GM03348 (cell line): ENCODE results near the gene HK2.
"Not testable (repeated sequence)": the region's sequence is repeated elsewhere in the genome, so short reads cannot be mapped to it uniquely, and the experiment has no call there.

Experiments
- DNase-seq: peaks from one replicate; pipeline ENCODE4 v3.0.0; 2012; ENCODE audit warnings: low spot score

The HK2 gene

DNA sequence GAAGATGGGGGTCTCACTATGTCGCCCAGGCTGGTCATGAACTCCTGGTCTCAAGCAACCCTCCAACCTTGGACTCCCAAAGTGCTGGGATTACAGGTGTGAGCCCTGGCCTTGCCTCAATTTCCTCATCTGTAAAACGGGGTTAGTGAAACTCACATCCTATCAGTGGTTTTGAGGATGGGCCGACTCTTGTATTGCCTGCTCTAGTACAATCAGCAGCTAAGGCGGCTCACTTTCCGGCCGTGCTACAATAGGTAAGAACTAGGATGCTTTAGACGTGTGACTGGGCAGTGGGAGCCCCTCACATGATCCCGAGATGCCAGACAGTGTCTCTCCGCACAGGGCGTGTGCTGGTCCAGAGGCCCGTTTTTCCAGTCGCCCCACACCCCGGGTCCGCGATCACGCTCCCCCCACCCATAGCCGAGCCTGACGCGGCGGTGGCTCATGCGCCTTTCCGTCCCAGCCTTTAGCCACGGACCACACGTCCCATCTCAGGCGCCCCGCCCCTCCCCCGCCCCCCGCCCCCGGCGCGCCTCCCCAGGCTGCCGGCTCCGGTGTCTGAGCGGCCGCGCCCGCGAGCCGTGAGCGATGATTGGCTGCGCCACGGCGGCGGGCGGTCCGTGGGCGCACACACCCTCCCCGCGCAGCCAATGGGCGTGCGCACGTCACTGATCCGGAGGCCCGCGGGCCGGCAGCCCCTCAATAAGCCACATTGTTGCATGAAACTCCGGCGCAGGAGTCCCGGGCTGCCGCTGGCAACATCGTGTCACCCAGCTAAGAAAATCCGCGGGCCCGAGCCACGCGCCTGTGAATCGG is at the start of gene HK2:
Gene HK2 (plus strand): TSS at position 710 of the 816 bp plus-strand sequence. CDS start 454 bp downstream, outside the sequence.
- DNase-seq, result peak; percentile 100

DNA sequence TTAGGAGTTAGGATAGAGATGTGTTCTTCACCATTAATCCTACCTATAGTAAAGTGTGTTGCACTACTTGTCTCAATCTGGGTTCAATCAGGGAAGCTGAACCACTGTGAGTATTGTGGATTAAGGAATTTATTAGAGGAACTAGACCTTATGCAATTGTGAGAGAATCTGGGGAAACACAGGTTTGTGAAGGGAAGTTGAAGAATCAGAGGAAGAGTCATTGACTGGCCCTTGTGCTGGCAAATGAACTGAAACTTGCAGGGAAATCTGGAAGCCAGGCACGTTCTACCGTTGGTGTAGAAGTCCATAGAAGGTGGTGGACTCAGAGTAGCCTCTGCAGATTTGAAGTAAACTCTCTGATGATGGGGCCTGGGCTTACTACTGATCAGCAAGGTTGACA is 44.7 kb upstream of the HK2 start:
- DNase-seq, result no peak

DNA sequence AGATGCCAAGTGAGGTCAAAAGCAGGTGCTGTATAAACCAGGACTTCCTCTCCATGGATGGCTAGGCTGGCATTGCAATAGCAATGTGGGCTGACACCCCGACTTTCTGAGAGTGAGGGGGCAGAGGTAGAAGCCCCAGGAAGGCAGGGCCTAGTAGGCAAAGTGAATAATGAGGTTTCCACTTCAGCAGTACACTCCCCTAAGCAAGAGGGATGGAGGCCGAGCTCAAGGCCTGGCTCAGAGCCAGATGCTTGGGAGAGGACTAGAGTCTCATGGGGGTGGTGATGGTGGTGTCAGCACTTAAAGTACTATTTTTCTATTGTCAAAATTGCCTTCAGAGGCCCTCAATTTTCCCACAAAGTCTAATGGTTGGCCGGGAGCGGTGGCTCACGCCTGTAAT is 41.6 kb upstream of the HK2 start:
- no peak for DNase-seq

DNA sequence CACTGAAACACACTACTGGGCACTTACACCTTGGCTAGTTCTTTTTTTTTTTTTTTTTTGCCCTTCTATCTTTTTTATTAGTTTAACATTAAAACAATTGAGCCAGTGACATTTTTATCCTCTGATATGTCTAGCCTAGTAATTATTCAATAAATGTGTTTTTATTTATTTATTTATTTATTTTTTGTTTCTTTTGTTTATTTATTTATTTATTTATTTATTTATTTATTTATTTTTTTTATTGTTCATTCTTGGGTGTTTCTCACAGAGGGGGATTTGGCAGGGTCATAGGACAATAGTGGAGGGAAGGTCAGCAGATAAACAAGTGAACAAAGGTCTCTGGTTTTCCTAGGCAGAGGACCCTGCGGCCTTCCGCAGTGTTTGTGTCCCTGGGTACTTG is 39.0 kb upstream of the HK2 start:
- not testable (repeated sequence) for DNase-seq

DNA sequence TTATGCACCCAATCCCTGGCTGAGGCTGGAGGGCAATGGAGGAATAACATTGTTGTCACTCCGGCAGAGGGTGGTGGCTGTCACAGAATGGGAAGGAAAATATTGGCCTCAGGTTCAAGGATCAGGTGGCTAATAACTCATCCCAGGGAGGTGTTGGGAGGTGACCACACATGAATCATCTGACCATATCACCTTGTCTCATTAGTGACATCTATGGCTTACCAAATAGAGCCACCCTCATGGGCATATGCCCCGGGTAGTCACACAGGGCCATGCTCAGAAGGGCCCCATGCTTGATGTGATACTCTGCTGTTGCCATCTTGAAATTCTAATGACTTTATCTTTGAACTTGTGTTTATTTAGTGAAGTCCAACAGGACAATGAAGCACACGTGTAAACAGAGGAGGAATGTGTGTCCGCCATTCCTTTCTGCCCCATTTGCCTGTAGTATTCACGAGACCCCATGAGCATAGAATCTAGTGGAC is 27.5 kb upstream of the HK2 start:
- DNase-seq, result no peak

DNA sequence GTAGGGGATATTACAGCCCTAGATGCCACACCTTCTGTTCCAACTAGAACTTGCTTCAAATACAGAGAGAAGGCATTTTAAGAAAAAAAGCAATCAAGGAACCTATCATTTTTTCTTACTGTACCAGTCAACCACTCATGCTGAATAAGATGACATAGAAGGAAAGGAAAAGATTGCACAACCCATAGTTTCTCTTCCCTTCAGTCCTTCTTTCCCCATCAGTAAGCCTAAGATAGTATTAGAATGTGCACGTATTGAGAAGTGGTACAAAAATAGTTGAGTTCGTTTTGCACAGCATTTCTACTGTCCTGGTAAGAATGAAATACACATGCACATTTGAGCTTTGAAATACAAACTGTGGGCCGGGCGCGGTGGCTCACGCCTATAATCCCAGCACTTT is 27.0 kb upstream of the HK2 start:
- DNase-seq, result no peak

DNA sequence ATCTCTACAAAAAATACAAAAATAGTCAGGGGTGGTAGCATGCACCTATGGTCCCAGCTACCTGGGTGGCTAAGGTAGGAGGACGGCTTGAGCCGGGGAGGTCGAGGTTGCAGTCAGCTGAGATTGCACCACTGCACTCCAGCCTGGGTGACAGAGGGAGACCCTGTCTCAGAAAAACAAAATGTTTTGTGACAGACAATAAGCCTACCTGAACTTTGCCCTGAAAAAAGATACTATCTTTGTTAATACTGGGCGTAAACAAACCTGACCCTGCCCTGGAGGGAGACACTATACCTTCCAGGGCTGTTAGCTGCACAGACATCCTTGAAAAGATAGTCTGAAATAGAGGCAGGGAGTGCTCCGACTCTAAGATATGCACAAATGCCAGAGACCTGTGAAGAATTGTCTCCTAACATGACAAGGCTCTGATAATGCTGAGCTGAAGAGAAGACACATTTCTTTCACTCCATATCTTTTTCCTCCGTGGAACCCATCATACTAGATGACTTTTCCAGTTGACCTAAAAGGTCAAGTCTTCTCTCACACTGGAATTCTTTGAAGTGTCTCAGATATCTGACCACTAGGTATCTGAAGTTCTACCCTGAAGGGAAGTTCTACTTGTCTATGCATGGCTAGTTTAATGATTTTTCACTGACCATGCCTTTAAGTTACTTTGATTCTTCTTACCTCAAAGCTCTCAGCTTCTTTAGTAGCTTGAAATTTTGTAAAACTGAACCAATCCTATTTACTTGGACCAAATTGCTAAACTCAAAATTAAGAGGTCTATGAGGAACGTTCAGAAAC is 20.9 kb upstream of the HK2 start:
- DNase-seq, result no peak

DNA sequence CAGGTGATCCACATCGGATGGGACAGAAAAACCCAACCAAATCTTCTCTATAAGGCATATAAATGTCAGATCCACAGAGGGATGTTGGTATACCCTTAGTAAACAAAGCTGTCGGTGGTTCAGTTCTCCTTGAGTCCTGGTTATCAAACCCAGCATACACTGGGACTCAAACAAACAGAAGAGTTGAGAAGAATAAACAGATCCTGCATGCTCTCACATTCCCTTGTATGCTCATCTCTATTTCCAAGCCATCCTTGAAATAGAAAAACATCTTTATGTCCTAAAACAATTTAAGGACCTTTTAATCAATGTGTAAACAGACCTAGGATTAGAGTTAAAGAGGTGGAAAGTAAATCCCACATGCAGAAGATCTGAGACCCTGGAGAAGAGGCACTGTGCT is 19.8 kb upstream of the HK2 start:
- no peak for DNase-seq

DNA sequence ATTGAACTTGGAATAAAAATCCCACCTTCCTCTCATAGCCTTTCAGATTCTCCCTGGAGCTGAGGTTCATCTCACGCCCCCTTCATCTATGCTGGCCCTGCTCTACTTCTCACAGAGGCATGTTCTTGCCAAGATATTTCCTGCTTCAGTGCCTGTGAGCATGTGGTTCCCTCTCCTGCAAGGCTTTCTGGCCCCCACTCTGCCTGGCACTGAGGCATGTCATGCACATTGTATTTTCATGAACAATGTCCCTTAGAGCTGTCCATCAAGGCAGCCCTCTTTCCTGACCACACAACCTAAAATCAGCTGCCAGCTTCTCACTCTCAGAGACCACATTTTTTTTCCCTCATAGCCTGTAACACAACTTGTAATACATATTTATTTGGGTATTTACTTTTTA is 18.0 kb upstream of the HK2 start:
- no peak for DNase-seq

DNA sequence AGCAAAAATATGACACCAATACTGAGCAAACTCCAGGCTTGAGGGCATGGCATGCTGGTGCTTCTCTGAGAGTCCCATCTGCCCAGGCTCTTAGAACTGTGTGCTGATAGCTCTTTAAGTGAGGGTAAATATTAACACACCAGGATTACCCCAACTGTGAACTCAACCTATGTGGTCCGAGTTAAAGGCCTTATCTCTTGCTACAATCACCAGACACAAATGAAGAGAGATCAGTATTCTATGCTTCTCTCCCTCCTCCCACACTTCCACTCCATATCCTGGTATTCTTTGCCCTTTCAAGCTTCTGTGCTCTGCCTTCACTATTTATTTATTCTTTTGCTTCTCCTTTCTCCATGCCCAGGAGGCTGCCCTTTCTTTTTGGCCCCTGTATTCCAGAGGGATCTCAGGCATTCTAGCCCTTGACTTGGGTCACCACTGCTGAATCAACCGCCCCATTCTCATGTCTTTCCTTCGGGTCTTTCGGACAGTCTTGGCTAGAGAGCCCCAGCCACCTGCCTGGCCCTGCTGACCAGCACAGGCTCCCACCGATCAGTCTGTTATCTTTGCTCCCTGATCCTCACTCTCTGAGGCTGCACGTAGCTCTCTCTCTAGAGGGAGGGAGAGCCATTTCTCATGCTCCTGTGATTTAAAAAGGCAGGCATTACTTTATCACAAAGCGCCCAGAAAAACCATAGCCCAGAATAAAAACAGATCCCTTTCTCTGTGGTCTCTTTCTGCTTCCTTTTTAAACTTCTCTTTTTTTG is 17.2 kb upstream of the HK2 start:
- no peak for DNase-seq

DNA sequence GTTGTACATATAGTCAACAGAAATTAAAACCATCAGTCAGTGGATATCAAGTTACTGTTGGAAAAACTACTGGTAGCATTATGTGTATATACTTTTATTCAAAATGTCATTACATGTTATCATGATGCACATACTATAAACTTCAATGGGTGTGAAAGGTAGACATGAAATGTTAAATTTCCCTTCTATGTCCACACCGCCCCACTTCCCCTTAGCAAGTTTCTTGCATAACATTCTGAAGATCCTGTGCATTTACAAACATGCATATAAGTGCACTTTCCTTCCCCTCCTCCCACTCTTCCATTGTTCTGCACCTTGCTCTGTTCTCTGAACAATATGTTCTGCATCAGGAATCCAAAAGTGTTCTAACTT is 16.6 kb upstream of the HK2 start:
- DNase-seq, result no peak

DNA sequence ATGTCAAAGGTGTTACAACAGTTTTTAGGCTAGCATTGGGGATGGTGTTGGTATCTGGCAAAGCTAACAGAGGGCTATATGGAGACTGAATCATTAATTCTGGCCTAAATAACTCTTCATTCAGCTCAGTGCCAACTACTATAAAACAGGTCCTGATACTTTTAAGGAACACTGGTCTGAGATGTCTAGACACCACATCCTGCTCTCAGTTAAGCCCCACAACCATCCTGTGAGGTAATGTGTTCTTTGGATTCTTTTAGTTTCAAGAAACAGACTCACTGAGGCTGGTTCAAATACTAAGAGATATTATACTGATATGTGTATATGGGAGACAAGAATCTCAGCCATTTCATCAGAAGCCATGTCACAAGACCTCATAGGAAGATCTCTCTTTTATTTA is 14.2 kb upstream of the HK2 start:
- no peak for DNase-seq

DNA sequence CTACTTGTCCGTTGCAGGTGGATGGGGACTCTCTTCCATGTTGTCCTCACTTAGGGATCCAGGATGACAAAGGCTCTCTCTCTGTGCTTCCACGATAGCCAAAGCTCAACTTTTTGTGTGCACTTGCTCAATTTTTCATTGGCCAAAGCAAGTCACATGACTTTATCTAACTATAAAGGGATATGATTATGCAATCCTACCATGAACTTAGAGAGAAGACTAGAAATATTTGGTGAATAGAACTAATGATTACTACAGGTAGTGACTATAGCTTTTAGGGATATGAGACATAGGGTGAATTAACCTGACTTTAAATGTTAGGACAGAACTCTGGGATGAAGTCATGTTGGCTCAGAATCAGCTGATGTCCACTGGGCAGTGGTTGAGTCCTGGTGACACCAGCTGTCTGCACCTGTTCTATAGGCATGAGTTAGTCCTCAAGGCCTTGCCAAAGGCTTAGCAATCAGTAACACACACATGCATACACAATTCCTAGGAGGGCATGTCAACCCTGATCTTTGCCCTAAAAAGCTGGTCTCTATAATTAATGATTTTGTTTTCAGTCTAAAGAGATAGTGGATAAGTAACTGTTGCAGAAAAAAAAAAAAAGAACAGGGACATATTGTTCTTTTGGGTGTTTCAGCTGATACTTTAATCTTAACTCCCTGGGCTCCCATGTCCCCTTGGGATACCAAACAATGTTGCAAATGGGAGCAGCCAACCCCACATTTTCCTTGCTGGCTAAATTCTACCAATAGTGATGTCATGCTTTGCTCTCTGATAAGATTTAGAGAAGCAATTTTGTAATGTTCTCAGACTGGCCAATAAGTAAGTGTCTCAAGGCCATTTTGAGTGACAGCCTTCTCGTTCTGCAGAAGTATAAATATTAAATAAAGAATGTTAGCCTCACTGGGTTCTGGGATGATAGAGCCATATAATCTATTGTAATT is 12.5 kb upstream of the HK2 start:
- DNase-seq, result no peak

DNA sequence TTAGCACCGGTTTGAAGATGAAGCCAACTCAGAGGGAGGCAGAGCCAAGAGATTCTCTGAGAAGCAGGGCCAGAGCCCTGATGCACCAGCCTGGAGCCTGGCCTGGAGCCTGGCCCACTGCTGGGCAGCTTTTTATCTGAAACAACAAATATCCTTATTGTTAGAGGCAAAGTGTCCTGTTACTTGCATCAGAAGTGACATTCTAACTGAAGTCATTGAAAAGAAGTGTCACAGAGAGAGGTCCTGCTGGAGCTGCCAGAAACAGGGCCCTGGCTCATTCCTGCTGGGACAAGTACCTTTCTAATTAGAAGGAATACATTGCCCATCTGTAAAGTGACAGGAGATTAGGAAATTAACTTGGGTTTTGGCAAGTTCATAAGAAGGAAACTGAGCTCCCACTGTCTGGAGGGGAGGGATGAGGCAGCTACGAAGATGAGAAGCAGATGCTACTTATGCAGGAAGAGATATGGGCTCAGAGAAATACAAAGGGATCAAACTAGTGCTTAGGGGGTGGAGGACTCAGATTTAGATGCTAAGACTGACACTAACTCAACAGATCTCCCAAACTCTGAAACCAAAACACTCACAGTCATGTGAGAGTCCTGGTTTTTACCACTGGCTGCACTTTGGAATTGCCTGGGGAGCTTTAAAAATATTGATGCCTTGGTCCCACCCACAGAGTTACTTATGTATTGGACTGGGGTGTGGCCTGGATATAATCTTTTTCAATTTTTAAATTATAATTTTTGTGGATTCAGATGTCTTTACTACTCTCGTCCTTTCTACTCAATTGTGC is 11.0 kb upstream of the HK2 start:
- DNase-seq, result peak; percentile 16

DNA sequence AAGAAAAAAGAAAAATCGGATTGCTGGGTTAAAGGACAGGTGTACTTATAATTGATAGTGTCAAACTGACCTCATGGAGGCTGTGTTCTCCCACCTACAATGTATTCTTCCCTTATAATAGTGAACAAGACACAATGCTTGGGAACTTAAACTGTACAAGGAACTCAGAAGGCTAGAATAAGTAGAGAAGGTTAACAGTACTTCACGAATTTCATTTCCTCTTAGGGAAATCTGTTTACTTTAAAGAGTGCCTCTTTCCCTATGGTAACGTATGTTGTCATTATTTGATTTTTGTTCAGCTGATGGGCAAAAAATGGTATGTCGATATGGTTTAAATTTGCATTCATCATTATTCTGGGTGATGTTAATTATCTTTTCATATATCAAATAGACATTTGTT is 9.2 kb upstream of the HK2 start:
- DNase-seq, result no peak

DNA sequence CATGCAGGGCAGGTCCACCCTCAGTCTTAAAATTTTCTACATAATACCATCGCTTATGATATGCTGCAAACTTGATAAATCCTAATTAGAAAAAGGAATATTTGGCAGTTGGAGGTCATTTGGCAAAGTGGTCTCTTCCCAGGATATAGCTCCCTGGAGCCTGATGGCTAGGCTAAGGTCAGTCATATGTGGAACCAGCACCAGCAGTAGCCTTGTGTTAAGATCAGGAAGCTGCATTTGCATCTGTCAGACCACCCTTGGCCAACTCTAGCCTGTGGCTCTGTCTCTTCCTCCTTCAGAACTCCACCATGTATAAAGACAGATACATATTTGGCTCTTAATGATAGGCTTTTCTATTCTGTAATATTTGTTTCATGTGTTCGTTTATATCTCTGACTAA is 5.4 kb upstream of the HK2 start:
- DNase-seq, result no peak

DNA sequence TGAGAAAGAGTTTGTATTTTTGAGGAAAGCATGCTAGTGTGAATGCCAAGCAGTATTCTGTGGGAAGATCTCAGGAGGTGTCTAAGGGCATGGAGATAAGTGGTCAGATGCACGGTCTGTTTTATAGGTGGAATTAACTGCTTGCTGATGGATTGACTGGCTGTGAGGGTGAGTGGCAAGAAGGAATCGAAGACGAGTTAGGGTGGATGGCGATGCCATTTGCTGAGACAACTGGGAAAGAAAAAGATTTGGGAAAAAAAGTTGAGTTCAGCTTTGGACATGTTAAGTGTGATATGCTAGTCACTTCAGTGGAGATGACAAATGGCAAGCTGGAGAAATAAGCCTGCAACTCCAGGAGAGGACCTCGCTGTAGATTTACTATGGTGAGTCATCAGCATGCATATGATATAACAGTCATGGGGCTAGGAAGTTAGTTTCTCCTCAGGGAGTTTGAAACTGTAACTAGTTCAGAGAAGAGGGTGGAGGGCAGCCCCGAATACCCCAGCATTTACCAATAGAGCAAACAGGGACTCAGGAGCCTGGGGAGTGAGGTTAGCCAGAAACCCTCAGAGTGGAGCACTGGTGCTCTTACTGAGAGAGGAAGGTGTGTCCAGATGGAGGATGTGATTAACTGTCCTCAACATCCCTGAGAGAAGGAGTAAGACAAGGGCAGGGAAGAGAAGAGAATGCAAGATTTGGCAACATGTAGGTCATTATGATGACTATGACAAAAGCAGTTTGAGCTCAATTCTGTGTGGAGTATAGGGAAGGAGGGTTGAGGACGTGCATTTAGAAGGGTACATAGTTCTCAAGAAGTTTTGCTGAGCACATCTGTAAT is 2.0 kb upstream of the HK2 start:
- DNase-seq, result peak; percentile 41

DNA sequence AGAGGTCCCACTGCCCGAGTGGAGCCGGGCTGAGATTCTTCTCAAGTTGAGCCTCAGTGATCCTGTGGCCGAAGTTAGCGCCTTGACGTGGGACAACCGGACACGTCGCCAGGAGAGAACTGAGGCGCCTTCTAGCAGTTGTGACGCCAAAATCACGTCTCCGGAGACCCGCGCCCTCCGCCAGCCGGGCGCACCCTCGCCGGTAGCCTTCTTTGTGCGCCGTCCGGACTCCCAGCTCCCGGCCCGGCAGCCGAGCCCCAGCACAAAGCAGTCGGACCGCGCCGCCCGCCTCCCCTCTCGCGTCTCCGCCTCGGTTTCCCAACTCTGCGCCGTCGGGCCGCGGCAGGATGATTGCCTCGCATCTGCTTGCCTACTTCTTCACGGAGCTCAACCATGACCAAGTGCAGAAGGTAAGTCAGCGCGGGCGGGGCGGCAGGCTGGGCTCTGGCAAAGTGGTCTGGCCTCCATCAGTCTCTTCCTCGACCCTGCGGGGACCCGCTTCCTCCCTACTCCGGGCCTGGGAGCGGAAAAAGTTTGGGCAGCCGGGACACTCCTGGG is 386 bp downstream of the HK2 start:
- not testable (repeated sequence) for DNase-seq
